Loucy (cell line): ENCODE measurements around the gene SLC15A3.

Source experiments
- H2AFZ ChIP-seq: fragments of 200-600 bp; sonication (generic); 2 replicates; pipeline ENCODE4 v1.6.0; 2016; ENCODE audit warnings: antibody characterized with exemption, mild to moderate bottlenecking, low read length, moderate library complexity
- H3F3A ChIP-seq: fragments of 200-600 bp; 2 replicates; pipeline ENCODE4 v1.6.0; 2016; ENCODE audit warnings: antibody characterized with exemption, low read depth, mild to moderate bottlenecking
- H3K27me3 ChIP-seq: fragments of 200-600 bp; sonication (generic); 2 replicates; pipeline ENCODE4 v1.6.1; 2014; ENCODE audit warnings: low read length, mild to moderate bottlenecking; ENCODE audit not compliant: insufficient read depth, poor library complexity, severe bottlenecking
- H3K36me3 ChIP-seq: fragments of 200-600 bp; sonication (generic); 2 replicates; pipeline ENCODE4 v1.6.1; 2016; ENCODE audit warnings: low read length; ENCODE audit not compliant: insufficient read depth
- H3K4me1 ChIP-seq: fragments of 200-600 bp; sonication (generic); 2 replicates; pipeline ENCODE4 v1.5.1; 2014; ENCODE audit warnings: low read length, mild to moderate bottlenecking; ENCODE audit not compliant: insufficient read depth, poor library complexity, severe bottlenecking
- H3K4me2 ChIP-seq: fragments of 200-600 bp; sonication (generic); 2 replicates; pipeline ENCODE4 v1.6.0; 2014; ENCODE audit warnings: antibody characterized with exemption, low read length, low read depth, mild to moderate bottlenecking; ENCODE audit not compliant: poor library complexity, severe bottlenecking
- H3K4me3 ChIP-seq: fragments of 200-600 bp; sonication (generic); 2 replicates; pipeline ENCODE4 v1.5.1; 2014; ENCODE audit warnings: low read length, mild to moderate bottlenecking, mixed read lengths; ENCODE audit not compliant: poor library complexity, severe bottlenecking
- H3K79me2 ChIP-seq: fragments of 200-600 bp; sonication (generic); 2 replicates; pipeline ENCODE4 v1.6.1; 2014; ENCODE audit warnings: low read length; ENCODE audit not compliant: insufficient read depth
- H3K9ac ChIP-seq: fragments of 200-600 bp; sonication (generic); 2 replicates; pipeline ENCODE4 v1.6.0; 2014; ENCODE audit warnings: mild to moderate bottlenecking, low read depth, low read length, moderate library complexity; ENCODE audit not compliant: poor library complexity, severe bottlenecking
- H3K9me2 ChIP-seq: fragments of 200-600 bp; sonication (generic); replicated peaks from 2 replicates; pipeline ENCODE4 v1.6.1; 2016; ENCODE audit warnings: low read depth, low read length, mixed read lengths
- H3K9me3 ChIP-seq: fragments of 200-600 bp; sonication (generic); 2 replicates; pipeline ENCODE4 v1.6.1; 2014; ENCODE audit warnings: mild to moderate bottlenecking, antibody characterized with exemption, low read length, low read depth; ENCODE audit not compliant: insufficient read depth
- H4K20me1 ChIP-seq: fragments of 200-600 bp; sonication (generic); 2 replicates; pipeline ENCODE4 v1.6.0; 2014; ENCODE audit warnings: antibody characterized with exemption, low read length, mild to moderate bottlenecking; ENCODE audit not compliant: insufficient read depth, poor library complexity, severe bottlenecking
- EZH2phosphoT487 ChIP-seq: fragments of 200-600 bp; IDR thresholded peaks from 2 replicates; pipeline ENCODE4 v1.6.1; 2018; ENCODE audit warnings: antibody characterized with exemption, mild to moderate bottlenecking, moderate library complexity, borderline replicate concordance
- TF ChIP-seq, protein P1 (sequence below): fragments of 200-600 bp; sonication (generic); conservative IDR thresholded peaks from 2 replicates; pipeline ENCODE4 v1.5.1; 2014; ENCODE audit warnings: mild to moderate bottlenecking, antibody characterized with exemption, low read length

Gene SLC15A3

DNA sequence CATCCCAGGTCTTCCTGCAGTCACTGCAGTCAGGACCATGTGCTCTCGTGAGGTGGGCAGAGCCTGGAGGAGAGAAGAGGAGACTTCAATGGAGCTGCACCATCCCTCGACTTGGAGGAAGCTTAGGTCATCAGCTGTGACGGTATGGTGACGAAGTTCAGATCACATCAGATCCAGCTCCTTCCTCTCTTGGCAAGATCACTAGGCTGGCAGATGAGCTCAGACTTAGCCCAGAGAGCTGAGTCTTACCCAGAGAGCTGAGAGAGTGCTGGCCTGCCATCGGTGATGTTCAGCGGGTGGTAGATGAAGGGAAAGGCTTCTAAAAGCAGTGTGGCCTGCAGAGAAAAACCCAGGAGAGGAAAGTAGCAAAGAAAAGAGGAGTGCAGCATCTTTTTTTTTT lies 1.8 kb upstream of the SLC15A3 start:
- Histone ChIP-seq H4K20me1 (no peaks in the 10 kb centered on the region), H3K4me2 (no peak overlapping the region), H3K9ac (no peak overlapping the region), H2AFZ (no peak overlapping the region), H3K9me2 (no peaks in the 10 kb centered on the region), H3K4me3 (no peak overlapping the region), H3K36me3 (no peaks in the 10 kb centered on the region), H3K79me2 (no peaks in the 10 kb centered on the region), H3K9me3 (no peaks in the 10 kb centered on the region), H3K4me1 (peaks cover 5% of the 10 kb centered on the region), H3K27me3 (no peaks in the 10 kb centered on the region), H3F3A (no peaks in the 10 kb centered on the region)
- TF ChIP-seq, protein P1, sequence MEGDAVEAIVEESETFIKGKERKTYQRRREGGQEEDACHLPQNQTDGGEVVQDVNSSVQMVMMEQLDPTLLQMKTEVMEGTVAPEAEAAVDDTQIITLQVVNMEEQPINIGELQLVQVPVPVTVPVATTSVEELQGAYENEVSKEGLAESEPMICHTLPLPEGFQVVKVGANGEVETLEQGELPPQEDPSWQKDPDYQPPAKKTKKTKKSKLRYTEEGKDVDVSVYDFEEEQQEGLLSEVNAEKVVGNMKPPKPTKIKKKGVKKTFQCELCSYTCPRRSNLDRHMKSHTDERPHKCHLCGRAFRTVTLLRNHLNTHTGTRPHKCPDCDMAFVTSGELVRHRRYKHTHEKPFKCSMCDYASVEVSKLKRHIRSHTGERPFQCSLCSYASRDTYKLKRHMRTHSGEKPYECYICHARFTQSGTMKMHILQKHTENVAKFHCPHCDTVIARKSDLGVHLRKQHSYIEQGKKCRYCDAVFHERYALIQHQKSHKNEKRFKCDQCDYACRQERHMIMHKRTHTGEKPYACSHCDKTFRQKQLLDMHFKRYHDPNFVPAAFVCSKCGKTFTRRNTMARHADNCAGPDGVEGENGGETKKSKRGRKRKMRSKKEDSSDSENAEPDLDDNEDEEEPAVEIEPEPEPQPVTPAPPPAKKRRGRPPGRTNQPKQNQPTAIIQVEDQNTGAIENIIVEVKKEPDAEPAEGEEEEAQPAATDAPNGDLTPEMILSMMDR: no peak
- no peak for TF ChIP-seq EZH2phosphoT487

DNA sequence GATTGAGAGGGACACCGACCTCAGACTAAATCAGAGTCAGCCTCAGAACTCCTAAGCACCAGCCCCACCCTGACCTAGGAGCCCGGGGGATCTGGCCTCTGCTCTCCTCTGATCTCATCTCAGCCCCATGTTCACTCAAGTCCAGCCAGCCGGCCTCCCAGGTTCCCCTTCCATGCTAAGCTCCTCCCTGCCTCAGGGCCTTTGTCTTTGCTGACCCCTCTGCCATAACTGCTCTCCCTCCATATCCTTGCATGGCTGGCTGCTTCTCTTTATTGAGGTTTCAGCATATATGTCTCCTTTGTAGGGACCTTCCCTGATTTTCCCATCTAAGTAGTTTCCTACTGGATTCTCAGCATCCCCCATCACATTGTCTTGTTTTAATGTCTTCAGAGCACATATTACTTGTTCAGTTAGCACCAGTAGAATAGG lies 780 bp upstream of the SLC15A3 start:
- H3K4me1 ChIP-seq: peaks cover 5% of the 10 kb centered on the region
- H4K20me1 ChIP-seq: no peaks in the 10 kb centered on the region
- peak overlapping the region; percentile 69 for H3K4me3 ChIP-seq
- H3K9ac ChIP-seq: no peak overlapping the region
- H3K79me2 ChIP-seq: no peaks in the 10 kb centered on the region
- no peaks in the 10 kb centered on the region for H3K9me3 ChIP-seq
- peak overlapping the region; percentile 87 for H3K4me2 ChIP-seq
- H3K27me3 ChIP-seq: no peaks in the 10 kb centered on the region
- TF ChIP-seq EZH2phosphoT487: no peak
- TF ChIP-seq, protein P1: no peak
- H3K36me3 ChIP-seq: no peaks in the 10 kb centered on the region
- no peaks in the 10 kb centered on the region for H3F3A ChIP-seq
- no peaks in the 10 kb centered on the region for H3K9me2 ChIP-seq
- H2AFZ ChIP-seq: peak overlapping the region; percentile 90; the same call in 1 of the 2 replicates

DNA sequence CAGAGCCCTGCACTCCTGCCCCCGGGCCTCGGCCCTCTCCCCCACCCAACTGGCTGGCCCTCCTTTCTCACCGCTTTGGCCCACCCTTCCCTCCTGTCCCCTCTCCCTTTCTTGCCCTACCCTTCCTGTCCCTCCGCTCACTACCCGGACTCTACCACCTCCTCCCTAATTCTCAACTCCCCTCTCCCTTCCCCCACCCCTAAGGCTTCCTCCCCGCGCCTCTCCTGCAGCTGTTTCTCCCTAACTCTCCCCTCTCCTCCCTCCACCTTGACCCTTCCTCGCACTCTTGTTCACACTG lies 421 bp downstream of the SLC15A3 start:
- TF ChIP-seq, protein P1: no peak
- TF ChIP-seq EZH2phosphoT487: no peak
- no peaks in the 10 kb centered on the region for H3K9me3 ChIP-seq
- no peaks in the 10 kb centered on the region for H4K20me1 ChIP-seq
- H3K9ac ChIP-seq: no peak overlapping the region
- no peaks in the 10 kb centered on the region for H3K27me3 ChIP-seq
- H3K4me1 ChIP-seq: peaks cover 5% of the 10 kb centered on the region
- H3K36me3 ChIP-seq: no peaks in the 10 kb centered on the region
- H2AFZ ChIP-seq: no peak overlapping the region
- no peaks in the 10 kb centered on the region for H3K9me2 ChIP-seq
- peak overlapping the region; percentile 87 for H3K4me2 ChIP-seq
- no peaks in the 10 kb centered on the region for H3F3A ChIP-seq
- H3K79me2 ChIP-seq: no peaks in the 10 kb centered on the region
- H3K4me3 ChIP-seq: no peak overlapping the region
